Neural cell (in vitro differentiated cells): ENCODE results near the gene CNOT3. TPM values are rescaled to one million over a fixed set of nuclear protein-coding genes. Genes with fewer than 3 reads are reported as not detected.
"Not testable (repeated sequence)": the region's sequence is repeated elsewhere in the genome, so short reads cannot be mapped to it uniquely, and the experiment has no call there.

ENCODE experiments used
- H2AFZ ChIP-seq: fragments of 200-600, 300-800 bp; sonication (generic), shearing (Covaris generic); 2 replicates; pipeline ENCODE4 v1.6.0; 2014; ENCODE audit warnings: low read depth, mild to moderate bottlenecking, antibody characterized with exemption, low read length, moderate library complexity
- H3F3A ChIP-seq: fragments of 200-600 bp; shearing (Covaris generic); 2 replicates; pipeline ENCODE4 v1.6.1; 2016; ENCODE audit warnings: mild to moderate bottlenecking, moderate library complexity, mixed read lengths, antibody characterized with exemption, low read length; ENCODE audit not compliant: insufficient read depth, poor library complexity, severe bottlenecking
- H3K27ac ChIP-seq: fragments of 200-600, 300-800 bp; sonication (generic), shearing (Covaris generic); 2 replicates; pipeline ENCODE4 v1.5.1; 2014; ENCODE audit warnings: mild to moderate bottlenecking, low read length, moderate library complexity
- H3K27me3 ChIP-seq: fragments of 300-800, 200-600 bp; sonication (generic), shearing (Covaris generic); 2 replicates; pipeline ENCODE4 v1.6.0; 2014; ENCODE audit warnings: mild to moderate bottlenecking, low read depth, low read length, moderate library complexity; ENCODE audit not compliant: insufficient read depth
- H3K36me3 ChIP-seq: fragments of 300-800, 200-600 bp; sonication (generic), shearing (Covaris generic); 2 replicates; pipeline ENCODE4 v1.5.1; 2014; ENCODE audit warnings: mild to moderate bottlenecking, antibody characterized with exemption, low read length, moderate library complexity; ENCODE audit not compliant: insufficient read depth
- H3K4me2 ChIP-seq: fragments of 300-800, 200-600 bp; sonication (generic), shearing (Covaris generic); 2 replicates; pipeline ENCODE4 v1.6.0; 2014; ENCODE audit warnings: mild to moderate bottlenecking, low read length
- H3K4me3 ChIP-seq: fragments of 300-800, 200-600 bp; sonication (generic), shearing (Covaris generic); 2 replicates; pipeline ENCODE4 v1.5.1; 2014; ENCODE audit warnings: mild to moderate bottlenecking, low read length, moderate library complexity
- H3K79me2 ChIP-seq: fragments of 200-600 bp; shearing (Covaris generic); replicated peaks from 2 replicates; pipeline ENCODE4 v1.6.0; 2014; ENCODE audit warnings: mild to moderate bottlenecking, low read length, moderate library complexity; ENCODE audit not compliant: insufficient read depth
- H3K9ac ChIP-seq: fragments of 300-800, 200-600 bp; sonication (generic), shearing (Covaris generic); 2 replicates; pipeline ENCODE4 v1.6.1; 2016; ENCODE audit warnings: mild to moderate bottlenecking, low read length, mixed read lengths
- H3K9me2 ChIP-seq: fragments of 200-600 bp; shearing (Covaris generic); 2 replicates; pipeline ENCODE4 v1.6.1; 2016; ENCODE audit warnings: mild to moderate bottlenecking, low read length, mixed read lengths; ENCODE audit not compliant: insufficient read depth
- H3K9me3 ChIP-seq: fragments of 200-600, 300-800 bp; sonication (generic), shearing (Covaris generic); 2 replicates; pipeline ENCODE4 v1.6.1; 2016; ENCODE audit warnings: mild to moderate bottlenecking, mixed run types, low read length, moderate library complexity, mixed read lengths
- H4K20me1 ChIP-seq: fragments of 200-600 bp; shearing (Covaris generic); 2 replicates; pipeline ENCODE4 v1.6.1; 2016; ENCODE audit warnings: mild to moderate bottlenecking, mixed run types; ENCODE audit not compliant: insufficient read depth
- CTCF ChIP-seq: fragments of 450-650 bp; IDR thresholded peaks from 2 replicates; pipeline ENCODE4 v1.5.1; 2014; ENCODE audit warnings: antibody characterized with exemption, mild to moderate bottlenecking, moderate library complexity; ENCODE audit not compliant: poor library complexity, severe bottlenecking
- EP300 ChIP-seq: fragments of 450-650 bp; conservative IDR thresholded peaks from 2 replicates; pipeline ENCODE4 v1.6.1; 2014; ENCODE audit warnings: antibody characterized with exemption, mild to moderate bottlenecking, moderate library complexity; ENCODE audit not compliant: poor library complexity, severe bottlenecking
- EZH2 ChIP-seq: fragments of 200-600, 300-800 bp; shearing (Covaris generic), sonication (generic); IDR thresholded peaks from 2 replicates; pipeline ENCODE4 v1.6.1; 2014; ENCODE audit warnings: antibody characterized with exemption, low read length, borderline replicate concordance, mild to moderate bottlenecking; ENCODE audit not compliant: insufficient read depth, poor library complexity, severe bottlenecking
- MXI1 ChIP-seq: fragments of 450-650 bp; conservative IDR thresholded peaks from 2 replicates; pipeline ENCODE4 v1.6.1; 2014; ENCODE audit warnings: antibody characterized with exemption, mild to moderate bottlenecking; ENCODE audit not compliant: poor library complexity, severe bottlenecking
- POLR2AphosphoS5 ChIP-seq: IDR thresholded peaks from 2 replicates; pipeline ENCODE4 v1.6.1; 2012
- RAD21 ChIP-seq: fragments of 450-650 bp; conservative IDR thresholded peaks from 2 replicates; pipeline ENCODE4 v1.6.1; 2014; ENCODE audit warnings: antibody characterized with exemption, mild to moderate bottlenecking, moderate library complexity
- REST ChIP-seq: IDR thresholded peaks from 2 replicates; pipeline ENCODE4 v1.6.1; 2012; ENCODE audit warnings: borderline replicate concordance
- SMC3 ChIP-seq: fragments of 450-650 bp; conservative IDR thresholded peaks from 2 replicates; pipeline ENCODE4 v1.6.1; 2014; ENCODE audit warnings: antibody characterized with exemption, mild to moderate bottlenecking, moderate library complexity; ENCODE audit not compliant: poor library complexity
- TAF1 ChIP-seq: IDR thresholded peaks from 2 replicates; pipeline ENCODE4 v1.6.1; 2012; ENCODE audit warnings: low read depth
- polyA plus RNA-seq: library from polyadenylated mRNA; depleted of rRNA; stranded (reverse); fragments of >200 nt; gene quantifications from 2 replicates; pipeline ENCODE4 v1.2.3, GENCODE V29; 2014

Gene CNOT3
- polyA plus RNA-seq, 1 donor from 2014 or later: 7.6 TPM

DNA sequence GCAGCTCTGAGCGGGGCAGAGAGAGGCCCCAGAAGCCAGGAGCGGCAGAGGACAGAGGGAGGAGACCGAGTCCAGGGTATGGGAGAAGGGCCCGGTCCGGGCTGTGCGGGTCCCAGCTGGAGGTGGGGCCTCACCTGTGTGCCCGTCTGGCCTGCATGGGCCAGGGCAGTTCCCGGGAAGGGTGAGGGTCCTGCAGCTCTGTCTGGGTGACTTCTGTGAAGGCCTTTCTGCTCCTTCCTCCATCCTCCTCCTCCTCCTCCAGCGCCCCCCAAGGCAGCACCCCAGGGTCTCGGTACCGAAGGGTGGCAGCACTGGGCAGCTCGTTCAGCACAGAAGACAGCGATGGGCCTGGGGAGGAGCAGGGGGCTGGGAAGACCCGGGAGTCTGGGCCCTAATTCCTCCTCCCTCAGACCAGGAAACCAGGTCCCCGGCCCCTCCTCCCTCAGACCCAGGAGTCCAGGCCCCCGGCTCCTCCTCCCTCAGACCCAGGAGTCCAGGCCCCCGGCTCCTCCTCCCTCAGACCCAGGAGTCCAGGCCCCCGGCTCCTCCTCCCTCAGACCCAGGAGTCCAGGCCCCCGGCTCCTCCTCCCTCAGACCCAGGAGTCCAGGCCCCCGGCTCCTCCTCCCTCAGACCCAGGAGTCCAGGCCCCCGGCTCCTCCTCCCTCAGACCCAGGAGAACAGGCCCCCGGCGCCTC lies 34.3 kb downstream of the CNOT3 start:
- not testable (repeated sequence) for H3K79me2 ChIP-seq, H3K27ac ChIP-seq, H3K4me2 ChIP-seq

DNA sequence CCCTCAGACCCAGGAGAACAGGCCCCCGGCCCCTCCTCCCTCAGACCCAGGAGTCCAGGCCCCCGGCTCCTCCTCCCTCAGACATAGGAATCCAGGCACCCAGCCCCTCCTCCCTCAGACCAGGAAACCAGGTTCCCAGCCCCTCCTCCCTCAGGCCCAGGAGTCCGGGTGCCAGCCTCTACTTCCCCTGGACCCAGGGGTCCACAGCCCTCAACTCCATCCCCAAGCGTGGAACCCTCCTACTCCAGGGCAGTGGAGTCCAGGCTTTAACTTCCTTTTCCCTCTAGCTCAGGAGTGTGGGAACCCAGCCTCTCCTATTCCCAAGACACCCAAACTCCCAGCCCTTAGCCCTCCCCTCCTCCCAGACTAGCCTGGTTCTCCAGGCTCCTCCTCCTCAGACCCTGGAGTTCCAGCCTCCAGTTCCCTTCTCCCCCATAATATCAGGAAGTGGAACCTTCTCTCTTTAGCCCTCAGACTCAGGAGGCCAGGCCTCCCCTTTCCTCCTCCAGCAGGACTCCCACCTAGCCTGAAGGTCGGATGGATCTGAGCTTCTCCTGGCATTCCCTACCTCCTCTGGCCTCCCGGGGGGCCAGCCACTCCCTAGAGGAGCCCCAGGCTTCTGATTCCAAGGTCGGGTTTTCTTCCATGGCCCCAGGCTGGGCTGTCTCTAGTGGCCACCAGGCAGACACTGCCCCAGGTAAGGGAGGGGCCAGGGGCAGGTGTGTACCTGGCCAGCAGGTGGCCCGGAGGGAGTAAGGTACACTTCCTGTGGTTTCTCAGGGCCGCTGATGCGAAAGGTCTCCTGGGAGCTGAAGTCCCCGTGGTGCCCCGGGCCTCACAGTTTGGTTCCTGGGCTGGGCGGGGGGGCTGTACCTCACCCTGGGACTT lies 35.2 kb downstream of the CNOT3 start, which contains the start of gene TMC4:
TMC4 (minus strand) TSS at position 690 of the 888 bp plus-strand sequence; CDS start at position 647, 43 bp downstream.
- H2AFZ ChIP-seq: no peak within 1 kb of the TSS
- H3K36me3 ChIP-seq: no peaks in the 10 kb centered on the region
- no peaks in the 10 kb centered on the region for H3F3A ChIP-seq
- H3K9ac ChIP-seq: no peak within 1 kb of the TSS
- H3K27me3 ChIP-seq: no peaks in the 10 kb centered on the region
- no peaks in the 10 kb centered on the region for H4K20me1 ChIP-seq
- no peak within 1 kb of the TSS for H3K4me3 ChIP-seq
- no peak within 1 kb of the TSS for H3K27ac ChIP-seq
- no peak within 1 kb of the TSS for H3K4me2 ChIP-seq
- TF ChIP-seq POLR2AphosphoS5: no peak
- no peak for TF ChIP-seq EP300
- no peak for TF ChIP-seq EZH2
- TF ChIP-seq CTCF: no peak
- TF ChIP-seq RAD21: no peak
- TF ChIP-seq TAF1: no peak
- TF ChIP-seq MXI1: no peak
- no peaks in the 10 kb centered on the region for H3K9me2 ChIP-seq
- no peaks in the 10 kb centered on the region for H3K9me3 ChIP-seq
- no peaks in the 10 kb centered on the region for H3K79me2 ChIP-seq

More for the DNA sequence above, 34.3 kb downstream of the CNOT3 start:
- H4K20me1 ChIP-seq, H3K4me3 ChIP-seq, H3K36me3 ChIP-seq, H3K9me2 ChIP-seq, H3K9me3 ChIP-seq, H3K27me3 ChIP-seq, H3F3A ChIP-seq, H2AFZ ChIP-seq, H3K9ac ChIP-seq: not testable (repeated sequence)

GRCh38 chr19:54173359-54173699 lies 35.8 kb downstream of the CNOT3 start:
- no peaks in the 10 kb centered on the region for H3K9me2 ChIP-seq
- H3K36me3 ChIP-seq: no peaks in the 10 kb centered on the region
- H3K4me3 ChIP-seq: no peak overlapping the region
- no peaks in the 10 kb centered on the region for H3K79me2 ChIP-seq
- TF ChIP-seq MXI1 (no peak), EP300 (no peak), CTCF (no peak), REST (no peak), EZH2 (no peak), SMC3 (no peak), RAD21 (no peak), POLR2AphosphoS5 (no peak), TAF1 (no peak)
- no peaks in the 10 kb centered on the region for H3K9me3 ChIP-seq
- no peaks in the 10 kb centered on the region for H4K20me1 ChIP-seq
- H3F3A ChIP-seq: no peaks in the 10 kb centered on the region
- no peak overlapping the region for H3K4me2 ChIP-seq
- H2AFZ ChIP-seq: no peak overlapping the region
- H3K9ac ChIP-seq: no peak overlapping the region
- no peaks in the 10 kb centered on the region for H3K27me3 ChIP-seq
- H3K27ac ChIP-seq: no peak overlapping the region
